GOT3 (cell line): ENCODE measurements around the gene IMP3.

ENCODE experiments used
- DNase-seq: peaks from one replicate; lab custom pipeline; 2025; ENCODE audit warnings: mixed read lengths; lab: John Stamatoyannopoulos, UW

IMP3 gene

GRCh38 chr15:75672646-75673425 lies 32.8 kb upstream of the IMP3 start:
- no peak for DNase-seq

GRCh38 chr15:75671730-75672602 lies 31.9 kb upstream of the IMP3 start:
- no peak for DNase-seq

GRCh38 chr15:75669879-75670212 lies 29.8 kb upstream of the IMP3 start:
- DNase-seq, result no peak

- no peak for DNase-seq
Measured at GRCh38 chr15:75669191-75669878, 29.3 kb upstream of the IMP3 start.

- DNase-seq, result peak; percentile 84
Measured at GRCh38 chr15:75666823-75667501, 26.9 kb upstream of the IMP3 start.

- no peak for DNase-seq
Measured at GRCh38 chr15:75663931-75664421, 24.0 kb upstream of the IMP3 start.

GRCh38 chr15:75662823-75663519 lies 22.9 kb upstream of the IMP3 start:
- no peak for DNase-seq

GRCh38 chr15:75661756-75662140 lies 21.7 kb upstream of the IMP3 start:
- no peak for DNase-seq

- DNase-seq, result peak; percentile 57
Measured at GRCh38 chr15:75661100-75661755, 21.2 kb upstream of the IMP3 start.

GRCh38 chr15:75659928-75660645 lies 20.1 kb upstream of the IMP3 start:
- no peak for DNase-seq

GRCh38 chr15:75659141-75659771 lies 19.2 kb upstream of the IMP3 start:
- DNase-seq, result no peak

GRCh38 chr15:75656813-75657212 lies 16.8 kb upstream of the IMP3 start:
- no peak for DNase-seq

GRCh38 chr15:75656331-75656730 lies 16.3 kb upstream of the IMP3 start:
- DNase-seq, result no peak

- no peak for DNase-seq
Measured at GRCh38 chr15:75655931-75656330, 15.9 kb upstream of the IMP3 start.

GRCh38 chr15:75654201-75654907 lies 14.3 kb upstream of the IMP3 start:
- no peak for DNase-seq

- DNase-seq, result no peak
Measured at GRCh38 chr15:75653347-75653913, 13.4 kb upstream of the IMP3 start.

- DNase-seq, result no peak
Measured at GRCh38 chr15:75651810-75652543, 12.0 kb upstream of the IMP3 start.
